GM19099 (cell line): ENCODE results near the gene ABT1.

Experiments used
- POLR2A ChIP-seq: IDR thresholded peaks from 3 replicates; pipeline ENCODE4 v1.6.1; 2011; ENCODE audit warnings: low read depth; ENCODE audit not compliant: insufficient read length; ENCODE audit errors: extremely low read depth

Gene ABT1

DNA sequence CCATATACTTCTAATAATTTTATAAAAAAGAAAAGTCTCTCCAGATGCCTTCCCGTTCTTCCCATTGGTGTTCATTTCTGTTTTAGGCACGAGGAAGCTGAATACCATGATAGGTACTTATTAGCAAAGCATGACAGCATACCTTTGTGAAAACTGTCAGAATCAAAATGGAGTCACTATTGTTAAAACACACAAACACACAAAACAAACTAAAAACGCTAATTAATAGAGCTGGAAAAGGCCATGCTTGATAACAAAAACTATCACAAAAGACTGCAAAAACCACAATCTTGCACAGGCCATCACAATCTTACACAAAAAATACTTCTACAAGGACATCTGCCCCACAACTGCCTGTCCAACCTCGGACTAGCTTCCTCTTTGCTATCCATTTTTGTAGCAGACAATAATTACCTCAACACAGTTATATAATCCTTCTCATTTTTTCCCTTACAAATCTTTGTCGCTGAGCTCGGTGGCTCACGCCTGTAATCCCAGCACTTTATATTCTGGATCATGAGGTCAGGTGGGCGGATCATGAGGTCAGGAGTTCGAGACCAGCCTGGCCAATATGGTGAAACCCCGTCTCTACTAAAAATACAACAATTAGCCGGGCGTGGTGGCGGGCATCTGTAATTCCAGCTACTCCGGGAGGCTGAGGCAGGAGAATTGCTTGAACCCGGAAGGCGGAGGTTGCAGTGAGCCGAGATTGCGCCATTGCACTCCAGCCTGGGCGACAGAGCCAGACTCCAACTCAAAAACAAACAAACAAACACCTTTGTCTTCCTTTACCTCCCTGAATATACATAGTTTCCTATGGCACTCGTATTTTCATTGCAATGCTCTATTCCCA lies 3.2 kb upstream of the ABT1 start:
- no peak for TF ChIP-seq POLR2A

DNA sequence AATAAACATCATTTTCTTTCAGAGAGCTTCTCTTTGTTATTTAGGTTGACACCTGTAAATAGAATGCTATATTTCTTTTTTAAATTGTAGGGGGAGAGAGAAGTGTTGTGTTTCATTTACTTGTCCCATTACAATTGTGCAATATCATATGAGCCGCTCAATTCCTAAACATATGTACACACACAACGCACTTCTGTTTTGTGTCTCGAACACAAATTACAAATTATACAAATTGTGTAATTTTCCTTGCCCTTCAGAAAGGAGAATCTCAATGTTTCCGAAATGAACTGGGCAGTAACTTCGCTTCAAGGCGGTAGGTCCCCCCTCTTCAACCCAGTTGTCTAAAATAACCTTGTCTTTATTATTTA lies 2.6 kb upstream of the ABT1 start:
- no peak for TF ChIP-seq POLR2A

DNA sequence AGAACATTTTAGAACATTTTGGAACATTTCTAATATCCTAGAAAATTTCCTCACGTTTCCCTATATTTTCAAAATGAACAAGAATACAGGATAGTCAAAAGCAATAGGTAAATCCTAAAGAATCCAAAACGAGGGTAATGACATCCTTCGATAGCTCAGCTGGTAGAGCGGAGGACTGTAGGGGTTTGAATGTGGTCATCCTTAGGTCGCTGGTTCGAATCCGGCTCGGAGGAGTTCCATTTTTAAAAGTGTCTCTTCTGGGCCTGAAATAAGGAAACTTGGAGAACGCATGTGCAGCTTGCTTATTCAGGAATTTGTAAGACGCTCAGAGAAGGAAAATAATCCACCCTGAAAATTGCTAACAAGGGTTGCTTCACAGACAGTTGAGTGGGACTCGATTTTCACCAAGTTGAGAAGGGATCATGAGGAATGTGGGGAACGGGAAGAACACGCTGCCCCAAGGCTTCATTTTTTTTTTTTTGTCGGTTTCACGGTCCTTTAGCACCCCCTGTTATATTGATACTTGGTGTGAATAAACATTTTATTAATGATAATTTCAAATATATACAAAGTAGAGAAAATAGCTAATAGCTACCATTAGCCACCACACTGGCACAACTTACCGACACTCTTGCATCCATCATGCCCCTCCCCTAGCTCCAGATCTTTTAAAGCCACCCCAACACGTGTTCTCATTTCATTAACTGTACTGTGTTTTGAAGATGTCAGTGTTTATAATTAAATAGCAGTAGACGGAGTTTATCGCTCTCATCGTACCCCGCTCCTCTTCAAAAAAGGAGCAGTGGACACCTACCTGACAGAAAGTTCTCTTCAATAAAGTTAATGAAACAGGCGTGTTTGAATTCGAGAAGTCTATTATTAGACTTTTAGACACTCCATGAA lies 1.8 kb upstream of the ABT1 start:
- TF ChIP-seq POLR2A = no peak

DNA sequence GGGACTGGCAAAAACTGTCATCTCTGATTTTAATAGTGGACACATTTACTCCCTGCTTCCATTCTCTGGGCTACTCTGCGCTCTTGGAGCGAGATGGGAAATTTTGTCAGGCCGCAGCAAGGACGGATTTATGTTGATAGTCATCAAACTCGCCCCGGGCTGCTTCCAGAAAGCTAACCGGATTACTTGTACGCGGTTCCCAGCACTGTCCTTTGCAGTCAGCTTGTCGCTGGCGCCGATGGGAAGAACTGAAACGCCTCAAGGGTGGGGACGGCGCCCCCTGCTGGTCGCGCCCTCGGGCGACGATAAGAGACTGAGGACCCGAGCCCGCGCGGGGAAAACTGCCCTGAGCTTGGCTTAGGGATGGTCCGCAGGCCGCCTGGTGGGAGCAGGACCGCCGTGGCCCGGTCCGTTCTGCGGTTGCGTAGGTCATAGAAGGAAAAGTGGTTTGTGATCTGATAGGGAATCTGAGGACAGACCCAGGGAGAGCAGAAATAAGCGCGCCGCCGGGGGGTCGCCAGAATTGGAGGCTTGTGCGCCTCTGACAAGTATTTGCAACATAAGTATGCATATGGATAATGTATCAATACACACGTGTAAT lies 984 bp upstream of the ABT1 start:
- peak; percentile 37 for TF ChIP-seq POLR2A

DNA sequence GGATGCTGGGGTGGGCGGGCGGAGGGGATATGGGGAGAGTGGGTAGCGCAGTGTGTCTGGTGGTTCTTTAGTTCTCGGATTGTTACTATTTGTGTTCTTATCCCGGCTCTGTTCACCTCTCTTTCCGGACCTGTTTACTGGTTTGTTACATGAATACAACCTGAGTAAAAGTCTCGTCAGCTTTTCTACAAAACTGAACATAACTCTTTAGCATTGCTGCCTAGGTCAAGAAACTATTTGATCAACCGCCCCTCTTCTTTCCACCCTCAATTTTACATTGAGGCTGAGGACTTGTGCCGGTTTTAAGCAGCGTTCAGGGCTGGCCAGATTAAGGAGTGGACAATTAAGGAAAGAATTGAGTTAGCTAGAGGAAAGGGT lies 625 bp downstream of the ABT1 start:
- TF ChIP-seq POLR2A = no peak

DNA sequence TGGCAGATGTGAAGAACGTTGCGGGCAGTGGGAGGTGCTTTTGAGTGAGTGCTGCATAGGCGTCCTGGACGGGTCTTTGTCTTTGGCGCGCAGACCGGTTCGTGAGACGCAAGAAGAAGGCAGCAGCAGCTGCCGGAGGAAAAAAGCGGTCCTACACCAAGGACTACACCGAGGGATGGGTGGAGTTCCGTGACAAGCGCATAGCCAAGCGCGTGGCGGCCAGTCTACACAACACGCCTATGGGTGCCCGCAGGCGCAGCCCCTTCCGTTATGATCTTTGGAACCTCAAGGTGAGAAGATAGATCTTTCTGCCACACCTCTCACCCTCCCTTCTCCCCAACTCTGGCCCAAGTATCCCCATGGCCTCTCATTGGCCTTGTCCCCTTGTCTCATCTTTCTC lies 1.1 kb downstream of the ABT1 start:
- TF ChIP-seq POLR2A = no peak

DNA sequence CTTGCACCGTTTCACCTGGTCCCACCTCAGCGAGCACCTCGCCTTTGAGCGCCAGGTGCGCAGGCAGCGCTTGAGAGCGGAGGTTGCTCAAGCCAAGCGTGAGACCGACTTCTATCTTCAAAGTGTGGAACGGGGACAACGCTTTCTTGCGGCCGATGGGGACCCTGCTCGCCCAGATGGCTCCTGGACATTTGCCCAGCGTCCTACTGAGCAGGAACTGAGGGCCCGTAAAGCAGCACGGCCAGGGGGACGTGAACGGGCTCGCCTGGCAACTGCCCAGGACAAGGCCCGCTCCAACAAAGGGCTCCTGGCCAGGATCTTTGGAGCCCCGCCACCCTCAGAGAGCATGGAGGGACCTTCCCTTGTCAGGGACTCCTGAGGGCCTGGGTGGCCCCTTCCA lies 1.5 kb downstream of the ABT1 start:
- no peak for TF ChIP-seq POLR2A

DNA sequence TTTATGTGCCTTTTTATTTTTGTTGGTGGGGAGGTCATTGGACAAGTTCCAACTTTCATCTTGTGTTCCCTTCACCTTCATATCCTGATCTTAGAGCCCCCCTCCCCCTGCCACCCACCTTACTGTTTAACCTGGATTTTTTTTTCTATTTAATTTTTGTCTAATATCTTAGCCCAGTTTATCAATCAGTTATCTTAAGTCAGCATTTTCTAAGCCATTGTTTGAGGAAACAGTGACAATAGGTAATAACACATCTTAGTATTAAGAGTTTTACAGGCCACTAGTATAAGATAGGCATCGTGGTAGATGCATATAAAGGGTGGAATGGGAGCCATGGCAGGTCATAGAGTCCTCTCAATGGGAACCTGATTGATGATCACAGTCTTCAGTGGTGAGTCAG lies 2.4 kb downstream of the ABT1 start:
- no peak for TF ChIP-seq POLR2A

DNA sequence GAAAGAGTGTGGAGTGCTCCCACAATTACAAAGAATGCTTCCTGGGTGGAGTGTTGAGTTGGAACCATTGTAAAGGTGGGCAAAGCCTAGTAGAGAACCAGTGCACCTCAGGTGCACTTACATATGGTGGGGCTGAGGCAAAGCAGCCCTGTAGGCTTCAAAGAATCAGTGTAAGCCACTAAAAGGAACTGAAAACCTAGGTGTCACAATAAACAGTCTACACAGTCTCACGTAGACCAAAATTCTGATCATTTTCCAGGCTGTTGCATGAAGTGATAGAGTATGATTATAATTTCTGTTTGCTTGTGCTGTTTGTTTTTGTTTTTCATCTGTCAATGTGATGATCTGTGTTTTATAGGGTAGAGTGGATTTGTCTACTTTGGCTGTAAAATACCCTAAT lies 2.8 kb downstream of the ABT1 start:
- TF ChIP-seq POLR2A = no peak

DNA sequence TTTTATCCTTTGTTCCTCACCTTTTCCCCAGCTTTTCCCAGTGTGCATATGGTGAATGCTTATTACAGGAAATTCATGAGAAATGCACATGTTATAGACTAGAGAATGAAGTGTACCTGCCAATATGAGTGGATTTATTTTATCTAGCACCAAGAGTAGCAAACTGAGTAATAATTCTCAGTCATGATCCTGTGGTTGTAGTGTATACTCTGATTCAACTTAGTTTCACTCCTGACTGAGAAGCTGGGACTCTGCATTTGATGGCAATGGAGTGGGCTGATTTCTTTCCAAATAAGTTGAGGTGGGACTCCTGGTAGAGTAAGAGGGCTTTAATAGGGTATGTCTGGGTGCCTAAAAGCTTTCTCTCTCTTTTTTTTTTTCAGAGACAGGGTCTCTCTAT lies 4.0 kb downstream of the ABT1 start:
- TF ChIP-seq POLR2A = no peak

DNA sequence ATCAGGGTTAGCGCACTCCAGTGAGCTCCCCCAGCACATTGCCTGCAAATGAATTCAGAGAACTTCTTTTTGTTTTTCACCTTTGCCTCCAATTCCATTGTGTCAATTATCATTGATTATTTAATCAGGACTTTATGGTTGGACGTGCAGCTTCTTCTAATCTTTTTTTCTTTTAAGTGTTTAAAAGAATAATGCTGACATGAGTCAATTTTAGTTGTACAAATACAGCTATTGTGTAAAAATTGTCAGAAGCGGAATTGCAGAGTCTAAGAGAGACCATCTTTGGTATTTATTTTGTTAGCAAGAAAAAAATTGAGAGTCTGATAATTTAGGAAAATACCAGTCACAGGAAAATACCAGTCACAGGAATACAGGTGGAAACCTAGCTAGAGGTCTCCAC lies 5.5 kb downstream of the ABT1 start:
- no peak for TF ChIP-seq POLR2A

DNA sequence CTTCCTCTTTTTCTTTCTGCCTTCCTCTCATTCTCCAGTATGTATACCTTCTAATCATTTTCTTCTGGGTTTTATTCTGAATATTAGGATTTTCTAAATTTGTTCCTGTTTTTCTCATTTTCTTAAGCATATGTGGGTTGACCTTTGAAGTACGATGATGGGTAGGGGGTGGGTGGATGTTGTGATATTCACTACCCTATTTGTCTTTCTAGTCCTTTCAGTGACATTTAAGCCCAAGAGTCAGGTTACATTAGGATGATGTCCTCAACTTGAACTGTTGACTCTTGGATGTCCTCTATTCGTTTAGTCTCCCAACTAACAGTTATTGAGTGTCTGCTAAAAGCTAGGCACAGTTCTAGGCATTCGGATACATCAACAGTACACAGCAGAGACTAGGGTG lies 7.3 kb downstream of the ABT1 start:
- no peak for TF ChIP-seq POLR2A

DNA sequence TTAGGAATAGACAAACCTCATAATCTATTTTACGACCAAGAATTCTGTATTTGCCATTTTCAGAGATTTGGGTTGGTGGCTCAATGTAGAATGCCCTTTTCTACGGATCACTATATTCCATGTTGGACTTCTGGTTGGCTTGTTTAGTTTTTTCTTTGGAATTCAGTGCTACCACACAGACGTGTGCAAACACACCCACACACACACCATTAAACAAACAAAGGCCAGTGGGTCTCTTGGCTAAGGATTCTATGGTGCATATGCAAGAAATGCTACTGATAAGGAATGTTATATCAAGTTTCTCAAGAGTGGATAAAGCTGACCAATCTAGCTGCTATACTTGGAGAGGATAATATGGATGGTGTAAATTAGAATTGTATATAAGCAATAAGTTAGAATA lies 8.0 kb downstream of the ABT1 start:
- TF ChIP-seq POLR2A = no peak

DNA sequence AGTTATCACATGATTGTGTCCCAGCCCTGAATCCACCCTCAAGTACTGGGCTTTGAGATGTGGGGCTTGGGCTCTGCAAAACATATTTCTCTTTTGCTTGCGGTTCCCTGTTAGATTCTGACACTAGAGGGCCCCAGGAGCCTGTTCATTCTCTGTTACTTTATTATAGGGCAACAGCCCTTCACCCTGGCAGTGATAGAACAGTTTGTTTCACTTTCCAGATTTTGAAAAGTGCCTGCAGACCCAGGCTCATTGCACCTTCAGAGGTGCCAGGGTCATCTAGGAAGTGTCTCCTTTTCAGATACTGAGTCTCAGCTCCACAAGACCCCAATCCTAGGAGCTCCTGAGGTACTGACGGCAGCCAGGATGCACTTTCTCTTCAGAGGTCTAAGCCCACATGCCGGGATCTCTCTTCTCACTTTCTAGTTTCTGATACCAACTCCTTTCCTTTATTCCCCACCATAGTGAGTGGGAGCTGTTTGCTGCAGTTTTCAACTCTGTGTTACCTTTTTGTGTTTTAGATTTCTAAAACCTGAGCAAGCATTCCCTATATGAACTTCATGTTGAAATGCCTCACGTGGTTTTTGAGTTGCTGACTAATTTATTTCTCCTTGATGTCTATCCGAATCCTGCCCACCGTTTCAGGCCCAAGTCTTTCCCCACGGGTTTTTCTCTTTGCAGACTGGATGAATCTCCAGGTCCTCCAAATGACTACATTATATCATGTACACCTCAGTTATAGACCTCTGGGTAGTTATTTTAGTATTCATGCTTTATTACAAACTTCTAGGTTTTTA lies 10.9 kb downstream of the ABT1 start:
- TF ChIP-seq POLR2A = no peak

DNA sequence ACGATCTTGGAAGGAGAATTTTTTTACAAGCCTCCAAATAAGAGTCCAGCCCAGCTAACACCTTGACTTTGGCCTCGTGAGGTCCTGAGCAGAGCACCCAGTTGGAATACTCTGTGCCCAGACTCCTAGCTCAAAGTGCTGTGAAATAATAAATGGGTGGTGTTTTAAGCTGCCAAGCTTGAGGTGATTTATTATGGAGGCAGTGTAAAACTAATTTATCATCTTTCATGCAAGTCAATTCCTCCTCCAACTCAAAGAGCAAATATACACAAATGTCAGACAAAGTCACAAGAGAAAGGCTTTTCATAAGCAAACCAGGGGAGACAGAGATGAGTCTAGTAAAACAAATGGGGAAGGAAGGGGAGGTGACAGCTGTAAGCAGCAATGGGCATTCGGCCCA lies 12.7 kb downstream of the ABT1 start:
- TF ChIP-seq POLR2A = no peak

DNA sequence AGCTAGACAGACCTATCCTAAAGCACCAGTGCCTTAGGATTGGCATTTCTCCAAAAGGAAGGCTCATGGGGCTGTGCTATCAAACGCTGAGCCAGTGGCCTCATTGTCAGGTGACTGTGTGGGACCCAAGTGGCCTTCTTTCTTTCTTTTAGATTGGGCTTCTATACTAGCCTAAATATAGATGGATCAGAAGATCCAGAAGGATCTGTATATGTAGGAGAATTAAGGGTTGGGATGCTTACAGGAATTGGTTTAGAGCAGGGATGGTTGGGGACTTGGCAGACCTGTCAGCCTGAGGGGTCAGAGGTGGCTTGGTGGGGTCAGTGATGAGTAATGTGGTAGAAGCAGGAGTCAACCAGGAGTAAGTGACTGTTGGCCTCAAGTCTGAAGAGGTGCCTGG lies 14.8 kb downstream of the ABT1 start:
- TF ChIP-seq POLR2A = no peak

DNA sequence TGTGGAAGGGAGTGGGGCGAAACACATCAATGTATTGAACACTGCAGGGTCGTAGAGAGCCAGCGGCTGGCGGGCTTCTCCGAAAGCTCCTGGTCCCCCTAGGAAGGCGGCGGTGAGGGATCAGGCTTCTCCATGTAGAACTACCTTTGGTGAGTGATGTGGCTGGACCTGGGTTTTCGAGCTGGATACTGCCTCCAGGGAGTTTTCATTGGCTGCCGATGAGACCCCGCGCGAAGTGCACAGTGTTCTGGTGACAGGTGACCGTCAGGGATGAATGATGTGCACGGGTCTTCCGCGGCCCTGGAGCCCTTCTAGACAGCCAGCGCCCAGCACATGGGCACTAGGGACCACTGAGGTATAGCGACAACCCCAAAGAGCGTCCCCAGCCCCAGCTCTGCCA lies 16.4 kb downstream of the ABT1 start:
- no peak for TF ChIP-seq POLR2A
